NT2/D1 (cell line): ENCODE data around the gene CYP2A6.
"Not testable (repeated sequence)": the region's sequence is repeated elsewhere in the genome, so short reads cannot be mapped to it uniquely, and the experiment has no call there.

Experiments
- SUZ12 ChIP-seq: IDR thresholded peaks from 2 replicates; pipeline ENCODE4 v1.6.1; 2011; ENCODE audit not compliant: insufficient read length, insufficient read depth; ENCODE audit errors: extremely low read depth
- YY1 ChIP-seq: IDR thresholded peaks from 2 replicates; pipeline ENCODE4 v1.6.1; 2011; ENCODE audit not compliant: insufficient read length, insufficient read depth
- ZNF274 ChIP-seq: IDR thresholded peaks from 2 replicates; pipeline ENCODE4 v1.6.1; 2011; ENCODE audit warnings: mild to moderate bottlenecking, low read depth, low read length

- TF ChIP-seq YY1, ZNF274, SUZ12: not testable (repeated sequence)
These were observed 17.8 kb downstream of the CYP2A6 start for GRCh38 chr19:40832431-40832790.
